ENCODE results near the gene DPY30. TPM values are rescaled to one million over a fixed set of nuclear protein-coding genes. Genes with fewer than 3 reads are reported as not detected.

The DPY30 gene
- total and polyA plus RNA-seq, 2 experiments from 2014 or later, result 156 to 518 TPM

DNA sequence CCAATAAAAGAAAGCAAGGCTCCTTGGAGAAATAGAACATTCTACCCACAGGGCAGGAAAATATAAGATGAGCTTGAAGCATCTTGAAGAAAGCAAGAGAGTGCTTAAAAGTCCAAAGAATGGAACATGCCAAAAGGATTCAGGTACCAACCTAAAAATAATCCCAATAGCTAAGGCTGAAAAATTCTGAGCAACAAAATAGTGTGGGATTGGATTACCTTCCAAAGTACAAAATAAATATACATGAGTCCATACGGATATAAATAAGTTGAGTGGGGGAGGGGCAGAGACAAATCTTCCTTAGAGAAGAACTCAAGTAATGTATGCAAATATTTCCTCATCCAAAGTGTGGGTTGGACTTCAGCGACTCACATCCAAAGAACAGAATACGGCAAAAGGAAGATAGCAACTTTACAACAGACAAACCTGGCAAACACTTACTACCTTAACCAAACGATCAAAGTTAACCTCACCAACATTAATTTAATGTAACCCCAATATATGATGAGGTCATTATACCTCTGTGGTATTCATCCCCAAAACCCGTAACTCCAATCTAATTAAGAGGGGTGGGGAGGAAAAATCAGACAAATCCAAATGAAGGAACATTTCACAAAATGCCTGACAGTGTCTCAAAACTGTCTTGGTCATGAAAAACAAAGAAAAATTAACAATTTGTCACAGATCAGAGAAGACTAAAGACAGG, 55.7 kb downstream of the DPY30 start:
- H3K4me3 Mint-ChIP-seq, result no peak overlapping the region
- Histone ChIP-seq H3K4me2 (no peak overlapping the region), H2AFZ (no peak overlapping the region), H3K36me3 (ENCODE audit: insufficient read depth) (no peaks in the 10 kb centered on the region), H4K20me1 (replicated peaks; ENCODE audit: insufficient read depth) (peaks cover 37% of the 10 kb centered on the region), H3K79me2 (replicated peaks; ENCODE audit: insufficient read depth) (peaks cover 99% of the 10 kb centered on the region), H3K9me2 (ENCODE audit: insufficient read depth) (no peaks in the 10 kb centered on the region), H3K27me3 (ENCODE audit: insufficient read depth) (no peaks in the 10 kb centered on the region), H3K27ac (ENCODE audit: low read depth) (no peak overlapping the region), H3K4me1 (ENCODE audit: insufficient read depth) (peaks cover 12% of the 10 kb centered on the region), H3F3A (replicated peaks; ENCODE audit: low read depth) (no peaks in the 10 kb centered on the region), H3K4me3 (no peak overlapping the region)
- peaks cover 23% of the 10 kb centered on the region for H3K4me1 Mint-ChIP-seq
- DNase-seq (ENCODE audit: low spot score) (no peak), ATAC-seq (no peak)
- peaks cover 4% of the 10 kb centered on the region for H3K27me3 Mint-ChIP-seq (ENCODE audit: insufficient read depth, low read depth, poor library complexity)
- H3K36me3 Mint-ChIP-seq (ENCODE audit: low read depth), result no peaks in the 10 kb centered on the region
- H3K9me3 Mint-ChIP-seq, result no peaks in the 10 kb centered on the region
- TF ChIP-seq NANOG (IDR thresholded peaks at IDR 0.05; ENCODE audit: borderline replicate concordance), result no peak
- TF ChIP-seq STAT1 (IDR thresholded peaks at IDR 0.05; ENCODE audit: unreplicated experiment), result no peak
- TF ChIP-seq EZH2phosphoT487 (IDR thresholded peaks at IDR 0.05; ENCODE audit: unreplicated experiment), result no peak
- TF ChIP-seq, protein P1, sequence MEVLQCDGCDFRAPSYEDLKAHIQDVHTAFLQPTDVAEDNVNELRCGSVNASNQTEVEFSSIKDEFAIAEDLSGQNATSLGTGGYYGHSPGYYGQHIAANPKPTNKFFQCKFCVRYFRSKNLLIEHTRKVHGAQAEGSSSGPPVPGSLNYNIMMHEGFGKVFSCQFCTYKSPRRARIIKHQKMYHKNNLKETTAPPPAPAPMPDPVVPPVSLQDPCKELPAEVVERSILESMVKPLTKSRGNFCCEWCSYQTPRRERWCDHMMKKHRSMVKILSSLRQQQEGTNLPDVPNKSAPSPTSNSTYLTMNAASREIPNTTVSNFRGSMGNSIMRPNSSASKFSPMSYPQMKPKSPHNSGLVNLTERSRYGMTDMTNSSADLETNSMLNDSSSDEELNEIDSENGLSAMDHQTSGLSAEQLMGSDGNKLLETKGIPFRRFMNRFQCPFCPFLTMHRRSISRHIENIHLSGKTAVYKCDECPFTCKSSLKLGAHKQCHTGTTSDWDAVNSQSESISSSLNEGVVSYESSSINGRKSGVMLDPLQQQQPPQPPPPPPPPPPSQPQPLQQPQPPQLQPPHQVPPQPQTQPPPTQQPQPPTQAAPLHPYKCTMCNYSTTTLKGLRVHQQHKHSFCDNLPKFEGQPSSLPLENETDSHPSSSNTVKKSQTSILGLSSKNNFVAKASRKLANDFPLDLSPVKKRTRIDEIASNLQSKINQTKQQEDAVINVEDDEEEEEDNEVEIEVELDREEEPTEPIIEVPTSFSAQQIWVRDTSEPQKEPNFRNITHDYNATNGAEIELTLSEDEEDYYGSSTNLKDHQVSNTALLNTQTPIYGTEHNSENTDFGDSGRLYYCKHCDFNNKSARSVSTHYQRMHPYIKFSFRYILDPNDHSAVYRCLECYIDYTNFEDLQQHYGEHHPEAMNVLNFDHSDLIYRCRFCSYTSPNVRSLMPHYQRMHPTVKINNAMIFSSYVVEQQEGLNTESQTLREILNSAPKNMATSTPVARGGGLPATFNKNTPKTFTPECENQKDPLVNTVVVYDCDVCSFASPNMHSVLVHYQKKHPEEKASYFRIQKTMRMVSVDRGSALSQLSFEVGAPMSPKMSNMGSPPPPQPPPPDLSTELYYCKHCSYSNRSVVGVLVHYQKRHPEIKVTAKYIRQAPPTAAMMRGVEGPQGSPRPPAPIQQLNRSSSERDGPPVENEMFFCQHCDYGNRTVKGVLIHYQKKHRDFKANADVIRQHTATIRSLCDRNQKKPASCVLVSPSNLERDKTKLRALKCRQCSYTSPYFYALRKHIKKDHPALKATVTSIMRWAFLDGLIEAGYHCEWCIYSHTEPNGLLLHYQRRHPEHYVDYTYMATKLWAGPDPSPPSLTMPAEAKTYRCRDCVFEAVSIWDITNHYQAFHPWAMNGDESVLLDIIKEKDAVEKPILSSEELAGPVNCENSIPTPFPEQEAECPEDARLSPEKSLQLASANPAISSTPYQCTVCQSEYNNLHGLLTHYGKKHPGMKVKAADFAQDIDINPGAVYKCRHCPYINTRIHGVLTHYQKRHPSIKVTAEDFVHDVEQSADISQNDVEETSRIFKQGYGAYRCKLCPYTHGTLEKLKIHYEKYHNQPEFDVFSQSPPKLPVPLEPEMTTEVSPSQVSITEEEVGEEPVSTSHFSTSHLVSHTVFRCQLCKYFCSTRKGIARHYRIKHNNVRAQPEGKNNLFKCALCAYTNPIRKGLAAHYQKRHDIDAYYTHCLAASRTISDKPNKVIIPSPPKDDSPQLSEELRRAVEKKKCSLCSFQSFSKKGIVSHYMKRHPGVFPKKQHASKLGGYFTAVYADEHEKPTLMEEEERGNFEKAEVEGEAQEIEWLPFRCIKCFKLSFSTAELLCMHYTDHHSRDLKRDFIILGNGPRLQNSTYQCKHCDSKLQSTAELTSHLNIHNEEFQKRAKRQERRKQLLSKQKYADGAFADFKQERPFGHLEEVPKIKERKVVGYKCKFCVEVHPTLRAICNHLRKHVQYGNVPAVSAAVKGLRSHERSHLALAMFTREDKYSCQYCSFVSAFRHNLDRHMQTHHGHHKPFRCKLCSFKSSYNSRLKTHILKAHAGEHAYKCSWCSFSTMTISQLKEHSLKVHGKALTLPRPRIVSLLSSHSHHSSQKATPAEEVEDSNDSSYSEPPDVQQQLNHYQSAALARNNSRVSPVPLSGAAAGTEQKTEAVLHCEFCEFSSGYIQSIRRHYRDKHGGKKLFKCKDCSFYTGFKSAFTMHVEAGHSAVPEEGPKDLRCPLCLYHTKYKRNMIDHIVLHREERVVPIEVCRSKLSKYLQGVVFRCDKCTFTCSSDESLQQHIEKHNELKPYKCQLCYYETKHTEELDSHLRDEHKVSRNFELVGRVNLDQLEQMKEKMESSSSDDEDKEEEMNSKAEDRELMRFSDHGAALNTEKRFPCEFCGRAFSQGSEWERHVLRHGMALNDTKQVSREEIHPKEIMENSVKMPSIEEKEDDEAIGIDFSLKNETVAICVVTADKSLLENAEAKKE (CRISPR knock-in tag; IDR thresholded peaks at IDR 0.05), result no peak
- TF ChIP-seq CTCF (conservative IDR thresholded peaks at IDR 0.05; ENCODE audit: low read depth in 2 of 2), result no peak
- no peak for TF ChIP-seq EZH2 (IDR thresholded peaks at IDR 0.05; ENCODE audit: low read depth, unreplicated experiment)
- TF ChIP-seq CREB1 (CRISPR knock-in tag; IDR thresholded peaks at IDR 0.05; ENCODE audit: low read depth), result no peak
- TF ChIP-seq ETS1 (IDR thresholded peaks at IDR 0.05), result no peak
- no peak for TF ChIP-seq REST (IDR thresholded peaks at IDR 0.05; ENCODE audit: unreplicated experiment)
- TF ChIP-seq ZNF331 (CRISPR knock-in tag; IDR thresholded peaks at IDR 0.05; ENCODE audit: low read depth), result no peak
- no peak overlapping the region for H3K27ac Mint-ChIP-seq
